Lower leg skin (tissue), 3 donors: ENCODE results near the gene HSPA1A.

Source experiments
- CTCF ChIP-seq, 3 donors: fragments of 450-650 bp; IDR thresholded peaks; one replicate each; pipeline ENCODE4 v1.5.1; 2016; ENCODE audit warnings: antibody characterized with exemption in 3 of 3, mild to moderate bottlenecking in 3 of 3, moderate library complexity in 2 of 3
- POLR2A ChIP-seq, 2 donors: fragments of 450-650 bp; IDR thresholded peaks; one replicate each; pipeline ENCODE4 v1.6.1; 2016 to 2017; ENCODE audit warnings: antibody characterized with exemption in 2 of 2, mild to moderate bottlenecking in 1 of 2, moderate library complexity in 1 of 2

- TF ChIP-seq CTCF (IDR thresholded peaks at IDR 0.05) (no peak), POLR2A (IDR thresholded peaks at IDR 0.05) (no peak)
These were observed 14.4 kb downstream of the HSPA1A start for GRCh38 chr6:31829633-31830283.
